Endodermal cell (in vitro differentiated cells): ENCODE measurements around the gene AGR2. TPM values are rescaled to one million over a fixed set of nuclear protein-coding genes. Genes with fewer than 3 reads are reported as not detected.

ENCODE experiments used
- DNase-seq: peaks from one replicate; pipeline ENCODE4 v3.0.0-alpha.2; 2017
- H3K27ac ChIP-seq: 2 replicates; pipeline ENCODE4 v1.5.1; 2013; ENCODE audit warnings: mild to moderate bottlenecking, low read depth, low read length, moderate library complexity
- H3K27me3 ChIP-seq: 2 replicates; pipeline ENCODE4 v1.6.1; 2013; ENCODE audit warnings: mild to moderate bottlenecking, low read length, moderate library complexity; ENCODE audit not compliant: insufficient read depth, control insufficient read depth, poor library complexity, severe bottlenecking
- H3K36me3 ChIP-seq: 2 replicates; pipeline ENCODE4 v1.7.0; 2013; ENCODE audit warnings: mild to moderate bottlenecking, low read length, moderate library complexity; ENCODE audit not compliant: control insufficient read depth, insufficient read depth
- H3K4me1 ChIP-seq: one replicate; pipeline ENCODE4 v1.7.0; 2013; ENCODE audit warnings: low read length; ENCODE audit not compliant: control insufficient read depth, insufficient read depth
- H3K4me3 ChIP-seq: 2 replicates; pipeline ENCODE4 v1.5.1; 2013; ENCODE audit warnings: mild to moderate bottlenecking, low read length, moderate library complexity
- H3K9ac ChIP-seq: 2 replicates; pipeline ENCODE4 v1.6.1; 2013; ENCODE audit warnings: mild to moderate bottlenecking, low read length, moderate library complexity; ENCODE audit not compliant: poor library complexity, severe bottlenecking; ENCODE audit errors: extremely low read depth
- H3K9me3 ChIP-seq: 2 replicates; pipeline ENCODE4 v1.6.1; 2013; ENCODE audit warnings: mild to moderate bottlenecking, low read length, moderate library complexity; ENCODE audit not compliant: control insufficient read depth
- H3K27ac Mint-ChIP-seq: 2 replicates; pipeline ENCODE4 v1.8.0; 2020; ENCODE audit warnings: mixed read lengths
- H3K27me3 Mint-ChIP-seq: 2 replicates; pipeline ENCODE4 v1.8.0; 2021; ENCODE audit warnings: mild to moderate bottlenecking, mixed read lengths; ENCODE audit not compliant: insufficient read depth
- H3K36me3 Mint-ChIP-seq: 2 replicates; pipeline ENCODE4 v1.8.0; 2020; ENCODE audit warnings: low read depth, mixed read lengths
- H3K4me1 Mint-ChIP-seq: 2 replicates; pipeline ENCODE4 v1.8.0; 2020; ENCODE audit warnings: mixed read lengths
- H3K4me3 Mint-ChIP-seq: 2 replicates; pipeline ENCODE4 v1.8.0; 2020; ENCODE audit warnings: mild to moderate bottlenecking, moderate library complexity, mixed read lengths
- H3K9me3 Mint-ChIP-seq: 2 replicates; pipeline ENCODE4 v1.8.0; 2020; ENCODE audit warnings: mild to moderate bottlenecking, mixed read lengths
- WGBS, 2 experiments: methylation state at CpG; one replicate each; pipeline versions ENCODE4 v1.1.5 to v1.1.7; 2013; ENCODE audit warnings: missing lambda C conversion rate in 2 of 2, mixed read lengths in 1 of 2; ENCODE audit not compliant: insufficient coverage in 1 of 2, insufficient read length in 1 of 2; 5-methylcytosine and 5-hydroxymethylcytosine counted together
- total RNA-seq, 2 donors: library from RNA; stranded (reverse); fragmentation: NEBNext Ultra II Directional in 1 of 2; extraction: Animal tissue kit (Norgen Biotek cat#: 25700) in 1 of 2; gene quantifications; 2 replicates in 1 of 2; 3 replicates in 1 of 2; pipeline ENCODE4 v1.2.1, GENCODE V29; 2021
- TF ChIP-seq, protein P1 (sequence below): fragments of 200-600 bp; sonication (generic); conservative IDR thresholded peaks from 2 replicates; pipeline ENCODE4 v1.5.0; 2021; ENCODE audit warnings: antibody characterized with exemption, mild to moderate bottlenecking

The AGR2 gene
- total RNA-seq, 2 donors from 2014 or later: not detected

DNA sequence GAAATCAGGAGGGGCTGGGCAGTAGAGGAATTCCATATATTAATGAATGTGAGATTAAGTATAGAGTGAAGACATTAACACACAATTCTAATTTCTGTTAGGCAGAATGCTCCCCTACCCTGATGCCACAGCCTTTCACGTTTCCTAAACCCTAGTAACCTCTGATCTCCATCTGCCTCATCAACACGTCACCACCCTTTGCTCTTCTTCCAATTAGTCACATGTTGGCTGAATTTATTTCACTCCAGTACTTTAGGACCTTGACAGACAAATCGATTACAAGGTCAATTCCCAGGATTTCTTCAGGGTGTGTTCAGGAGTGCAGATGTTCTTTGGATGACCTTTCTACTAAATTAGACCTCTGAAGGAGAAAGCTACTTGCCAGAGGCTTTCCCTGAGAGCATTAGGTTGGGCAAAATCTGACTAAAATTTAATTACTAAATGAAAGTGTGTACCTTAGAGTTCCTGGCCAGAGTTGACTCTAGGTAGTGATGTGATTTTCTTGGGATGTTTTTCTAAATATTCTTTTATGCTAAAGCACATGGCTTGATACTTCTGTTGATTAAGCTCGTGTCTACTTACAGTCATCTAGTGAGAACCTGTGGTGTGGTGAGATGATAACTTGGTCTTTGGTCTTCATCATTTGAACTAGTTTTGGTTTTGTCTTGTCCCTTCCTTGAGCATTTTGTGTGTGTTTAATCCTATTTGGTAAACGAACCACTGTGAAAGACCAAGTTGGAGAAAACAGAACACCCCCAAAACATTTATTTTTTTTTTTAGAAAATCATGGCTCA, 12.7 kb downstream of the AGR2 start:
- Mint-ChIP-seq H3K27me3 (no peaks in the 10 kb centered on the region), H3K27ac (no peak overlapping the region), H3K4me3 (no peak overlapping the region), H3K4me1 (no peaks in the 10 kb centered on the region), H3K36me3 (peaks cover 2% of the 10 kb centered on the region), H3K9me3 (peaks cover 2% of the 10 kb centered on the region)
- TF ChIP-seq, protein P1, sequence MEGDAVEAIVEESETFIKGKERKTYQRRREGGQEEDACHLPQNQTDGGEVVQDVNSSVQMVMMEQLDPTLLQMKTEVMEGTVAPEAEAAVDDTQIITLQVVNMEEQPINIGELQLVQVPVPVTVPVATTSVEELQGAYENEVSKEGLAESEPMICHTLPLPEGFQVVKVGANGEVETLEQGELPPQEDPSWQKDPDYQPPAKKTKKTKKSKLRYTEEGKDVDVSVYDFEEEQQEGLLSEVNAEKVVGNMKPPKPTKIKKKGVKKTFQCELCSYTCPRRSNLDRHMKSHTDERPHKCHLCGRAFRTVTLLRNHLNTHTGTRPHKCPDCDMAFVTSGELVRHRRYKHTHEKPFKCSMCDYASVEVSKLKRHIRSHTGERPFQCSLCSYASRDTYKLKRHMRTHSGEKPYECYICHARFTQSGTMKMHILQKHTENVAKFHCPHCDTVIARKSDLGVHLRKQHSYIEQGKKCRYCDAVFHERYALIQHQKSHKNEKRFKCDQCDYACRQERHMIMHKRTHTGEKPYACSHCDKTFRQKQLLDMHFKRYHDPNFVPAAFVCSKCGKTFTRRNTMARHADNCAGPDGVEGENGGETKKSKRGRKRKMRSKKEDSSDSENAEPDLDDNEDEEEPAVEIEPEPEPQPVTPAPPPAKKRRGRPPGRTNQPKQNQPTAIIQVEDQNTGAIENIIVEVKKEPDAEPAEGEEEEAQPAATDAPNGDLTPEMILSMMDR: no peak
- H3K9ac ChIP-seq: no peak overlapping the region
- H3K4me1 ChIP-seq: no peaks in the 10 kb centered on the region
- H3K4me3 ChIP-seq: no peak overlapping the region
- 84 to 94% methylated on average over 3 to 5 of the region's 5 CpGs for WGBS, 2 experiments
- H3K9me3 ChIP-seq: no peaks in the 10 kb centered on the region
- DNase-seq: no peak
- H3K27me3 ChIP-seq: no peaks in the 10 kb centered on the region
- no peak overlapping the region for H3K27ac ChIP-seq
- H3K36me3 ChIP-seq: peaks cover 10% of the 10 kb centered on the region

DNA sequence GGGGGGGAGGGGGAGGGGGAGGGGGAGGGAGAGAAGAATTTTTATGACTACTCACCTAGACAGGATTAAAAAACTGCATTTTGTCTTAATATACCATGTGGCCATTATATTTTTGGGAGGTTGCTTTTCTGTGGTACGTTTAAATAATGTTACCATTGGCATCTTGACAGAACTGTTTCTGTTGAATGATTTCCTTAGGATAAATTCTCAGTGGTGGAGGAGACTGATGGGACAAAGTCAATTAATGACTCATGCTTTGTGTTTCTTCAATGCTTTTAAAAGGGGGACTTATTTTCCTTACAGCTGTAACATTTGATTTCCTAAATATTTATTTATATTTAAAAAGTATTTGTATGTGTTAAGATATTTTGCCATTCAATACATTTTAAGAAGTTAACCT, 13.7 kb downstream of the AGR2 start:
- peaks cover 2% of the 10 kb centered on the region for H3K36me3 Mint-ChIP-seq
- TF ChIP-seq, protein P1: no peak
- H3K9me3 Mint-ChIP-seq: peaks cover 2% of the 10 kb centered on the region
- no peak for DNase-seq
- Histone ChIP-seq H3K9me3 (no peaks in the 10 kb centered on the region), H3K36me3 (peaks cover 10% of the 10 kb centered on the region), H3K4me3 (no peak overlapping the region), H3K4me1 (no peaks in the 10 kb centered on the region), H3K9ac (no peak overlapping the region), H3K27ac (no peak overlapping the region), H3K27me3 (no peaks in the 10 kb centered on the region)
- no peak overlapping the region for H3K27ac Mint-ChIP-seq
- no peaks in the 10 kb centered on the region for H3K27me3 Mint-ChIP-seq
- 91 to 100% methylated on average over 1 of the region's 1 CpG for WGBS, 2 experiments
- H3K4me1 Mint-ChIP-seq: no peaks in the 10 kb centered on the region
- H3K4me3 Mint-ChIP-seq: no peak overlapping the region

DNA sequence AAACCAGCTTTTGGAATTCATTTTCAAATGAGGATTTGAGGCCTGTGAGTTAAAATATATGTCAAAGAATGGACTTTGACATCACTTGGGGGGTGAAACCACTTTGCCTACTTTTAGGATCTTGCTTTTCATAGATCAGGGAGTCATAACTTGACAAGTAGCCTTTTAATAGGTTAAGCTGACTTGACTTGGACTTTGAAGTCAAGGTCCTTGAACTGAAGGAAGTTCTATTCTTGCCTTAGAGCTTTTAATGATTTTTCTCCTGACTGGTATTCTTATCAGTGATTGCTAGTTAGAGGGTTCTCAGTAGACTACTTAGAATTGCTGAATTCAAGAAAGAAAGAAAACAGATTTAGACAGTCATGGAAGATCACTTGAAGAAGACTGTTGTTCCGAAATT, 17.7 kb downstream of the AGR2 start:
- H3K9me3 ChIP-seq: no peaks in the 10 kb centered on the region
- H3K9ac ChIP-seq: no peak overlapping the region
- H3K27ac ChIP-seq: no peak overlapping the region
- H3K27ac Mint-ChIP-seq: no peak overlapping the region
- no peaks in the 10 kb centered on the region for H3K27me3 ChIP-seq
- DNase-seq: no peak
- H3K4me1 Mint-ChIP-seq: peaks cover 4% of the 10 kb centered on the region
- no peaks in the 10 kb centered on the region for H3K27me3 Mint-ChIP-seq
- H3K9me3 Mint-ChIP-seq: peaks cover 2% of the 10 kb centered on the region
- no peaks in the 10 kb centered on the region for H3K4me1 ChIP-seq
- no peak overlapping the region for H3K4me3 ChIP-seq
- peaks cover 2% of the 10 kb centered on the region for H3K36me3 Mint-ChIP-seq
- 95 to 100% methylated on average over 1 of the region's 1 CpG for WGBS, 2 experiments
- no peak overlapping the region for H3K4me3 Mint-ChIP-seq
- TF ChIP-seq, protein P1: no peak
- H3K36me3 ChIP-seq: peaks cover 18% of the 10 kb centered on the region
